Vagina (tissue), 2 donors: ENCODE measurements around the gene OR2F2.

Source experiments
- POLR2A ChIP-seq, 2 donors: fragments of 450-650 bp; IDR thresholded peaks; one replicate each; pipeline ENCODE4 v1.6.1; 2017; ENCODE audit warnings: antibody characterized with exemption in 2 of 2, mild to moderate bottlenecking in 2 of 2, moderate library complexity in 2 of 2
- POLR2AphosphoS5 ChIP-seq, 2 donors: sonication (generic); formaldehyde crosslinking; IDR thresholded peaks; one replicate each; pipeline ENCODE4 v1.9.0; 2017; ENCODE audit warnings: antibody characterized with exemption in 2 of 2, mild to moderate bottlenecking in 2 of 2, low read depth in 1 of 2; ENCODE audit not compliant: insufficient read depth in 1 of 2
- TF ChIP-seq, protein P1 (sequence below), 3 experiments: fragments of 450-650 bp in 2 of 3; fragments of 200-600 bp in 1 of 3; sonication (generic) in 1 of 3; IDR thresholded peaks; one replicate each; pipeline ENCODE4 v1.5.1; 2017 to 2019; ENCODE audit warnings: antibody characterized with exemption in 3 of 3, mild to moderate bottlenecking in 2 of 3, moderate library complexity in 2 of 3

DNA sequence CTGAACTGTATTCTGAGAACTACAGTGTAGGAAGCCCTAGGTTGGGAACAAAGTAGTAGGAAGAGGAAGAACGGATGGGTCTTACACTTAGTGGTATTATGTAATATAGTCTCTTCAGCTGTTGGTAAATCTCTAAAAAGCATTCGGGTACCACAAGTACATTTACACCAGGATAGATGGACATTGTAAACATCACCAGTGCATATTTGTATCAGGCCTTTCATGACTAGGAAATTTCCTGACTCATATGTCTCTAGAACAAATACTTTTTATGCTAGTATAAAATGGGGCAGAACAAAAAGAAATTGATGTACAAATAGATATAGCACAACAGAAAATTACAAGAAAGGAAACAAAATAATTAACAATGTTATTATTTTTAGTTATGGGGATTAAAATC is 43.6 kb downstream of the OR2F2 start:
- TF ChIP-seq, protein P1, sequence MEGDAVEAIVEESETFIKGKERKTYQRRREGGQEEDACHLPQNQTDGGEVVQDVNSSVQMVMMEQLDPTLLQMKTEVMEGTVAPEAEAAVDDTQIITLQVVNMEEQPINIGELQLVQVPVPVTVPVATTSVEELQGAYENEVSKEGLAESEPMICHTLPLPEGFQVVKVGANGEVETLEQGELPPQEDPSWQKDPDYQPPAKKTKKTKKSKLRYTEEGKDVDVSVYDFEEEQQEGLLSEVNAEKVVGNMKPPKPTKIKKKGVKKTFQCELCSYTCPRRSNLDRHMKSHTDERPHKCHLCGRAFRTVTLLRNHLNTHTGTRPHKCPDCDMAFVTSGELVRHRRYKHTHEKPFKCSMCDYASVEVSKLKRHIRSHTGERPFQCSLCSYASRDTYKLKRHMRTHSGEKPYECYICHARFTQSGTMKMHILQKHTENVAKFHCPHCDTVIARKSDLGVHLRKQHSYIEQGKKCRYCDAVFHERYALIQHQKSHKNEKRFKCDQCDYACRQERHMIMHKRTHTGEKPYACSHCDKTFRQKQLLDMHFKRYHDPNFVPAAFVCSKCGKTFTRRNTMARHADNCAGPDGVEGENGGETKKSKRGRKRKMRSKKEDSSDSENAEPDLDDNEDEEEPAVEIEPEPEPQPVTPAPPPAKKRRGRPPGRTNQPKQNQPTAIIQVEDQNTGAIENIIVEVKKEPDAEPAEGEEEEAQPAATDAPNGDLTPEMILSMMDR (IDR thresholded peaks at IDR 0.05), result no peak
- TF ChIP-seq POLR2A (IDR thresholded peaks at IDR 0.05) (no peak), POLR2AphosphoS5 (IDR thresholded peaks at IDR 0.05; ENCODE audit: insufficient read depth in 1 of 2, low read depth in 1 of 2) (no peak)
